Measurements from ENCODE around the gene CDH12. TPM values are rescaled to one million over a fixed set of nuclear protein-coding genes. Genes with fewer than 3 reads are reported as not detected.
"Not testable (repeated sequence)": the region's sequence is repeated elsewhere in the genome, so short reads cannot be mapped to it uniquely, and the experiment has no call there.

Gene CDH12
- total RNA-seq, 1 donor from 2014 or later: 0.42 TPM

GRCh38 chr5:22567983-22568382, 285.2 kb downstream of the CDH12 start:
- DNase-seq (ENCODE audit: low spot score): no peak

DNA sequence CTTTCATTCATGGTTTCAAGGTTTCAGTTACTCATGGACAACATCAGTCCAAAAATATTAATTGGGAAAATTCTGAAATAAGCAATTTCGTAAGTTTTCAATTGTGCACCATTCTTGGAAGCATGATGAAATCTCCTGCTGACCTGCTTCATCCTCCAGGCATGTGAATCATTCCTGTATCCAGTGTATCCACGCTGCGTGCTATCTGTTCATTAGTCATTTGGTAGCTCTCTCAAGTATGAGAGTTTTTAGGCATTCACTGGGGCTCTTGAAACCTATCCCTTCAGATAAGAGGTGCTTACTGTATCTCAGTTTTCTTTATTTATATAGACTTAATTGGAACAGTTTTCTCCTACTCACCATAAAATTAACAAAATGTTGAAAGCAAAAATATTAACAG, 293.0 kb downstream of the CDH12 start:
- no peak for DNase-seq (ENCODE audit: low spot score)

- no peak for DNase-seq (ENCODE audit: low spot score)
Observed at GRCh38 chr5:22557251-22557650, 295.9 kb downstream of the CDH12 start.

- no peak for DNase-seq (ENCODE audit: low spot score)
Observed at GRCh38 chr5:22554475-22554874, 298.7 kb downstream of the CDH12 start.

GRCh38 chr5:22549876-22550671, 303.1 kb downstream of the CDH12 start:
- DNase-seq (ENCODE audit: low spot score): no peak

GRCh38 chr5:22542340-22542739, 310.8 kb downstream of the CDH12 start:
- no peak for DNase-seq (ENCODE audit: low spot score)

DNA sequence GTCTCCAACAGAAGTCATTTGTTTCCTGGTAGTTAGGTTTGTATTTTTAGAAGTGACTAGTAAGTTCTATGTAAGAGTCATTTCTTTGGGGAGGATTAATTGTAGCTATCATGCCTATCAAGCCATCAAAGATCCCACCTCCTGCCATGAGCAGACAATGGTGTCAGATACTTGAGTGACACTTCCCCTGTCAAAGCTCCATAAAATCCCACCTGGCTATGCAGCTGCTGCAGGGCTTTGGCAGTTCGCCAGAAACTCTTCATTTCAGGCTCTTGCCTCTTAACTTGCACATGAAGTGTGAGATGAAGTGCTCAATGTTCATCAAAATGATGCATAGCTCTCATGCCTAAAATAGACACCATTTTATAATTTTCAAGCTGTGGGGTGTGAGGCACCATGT, 312.1 kb downstream of the CDH12 start:
- no peak for DNase-seq (ENCODE audit: low spot score)

GRCh38 chr5:22539762-22540161, 313.4 kb downstream of the CDH12 start:
- DNase-seq (ENCODE audit: low spot score): no peak

- no peak for DNase-seq (ENCODE audit: low spot score)
Observed at GRCh38 chr5:22531986-22532385, 321.2 kb downstream of the CDH12 start.

GRCh38 chr5:22521521-22521920, 331.6 kb downstream of the CDH12 start:
- no peak for DNase-seq (ENCODE audit: low spot score)

DNA sequence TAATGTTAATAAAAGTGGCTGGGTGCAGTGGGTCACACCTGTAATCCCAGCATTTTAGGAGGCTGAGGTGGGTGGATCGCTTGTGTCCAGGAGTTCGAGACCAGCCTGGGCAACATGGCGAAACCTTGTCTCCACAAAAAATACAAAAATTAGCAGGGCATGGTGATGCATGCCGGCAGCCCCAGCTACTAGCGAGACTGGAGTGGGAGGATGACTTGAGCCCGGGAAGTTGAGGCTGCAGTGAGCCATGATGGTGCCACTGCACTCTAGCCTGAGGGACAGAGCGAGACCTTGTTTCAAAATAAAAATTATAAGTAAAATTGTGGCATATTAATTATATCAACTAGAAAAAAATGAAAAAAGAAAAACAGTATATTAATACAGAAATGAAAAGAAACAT, 336.6 kb downstream of the CDH12 start:
- not testable (repeated sequence) for DNase-seq (ENCODE audit: low spot score)

GRCh38 chr5:22514231-22514630, 338.9 kb downstream of the CDH12 start:
- DNase-seq (ENCODE audit: low spot score): no peak

DNA sequence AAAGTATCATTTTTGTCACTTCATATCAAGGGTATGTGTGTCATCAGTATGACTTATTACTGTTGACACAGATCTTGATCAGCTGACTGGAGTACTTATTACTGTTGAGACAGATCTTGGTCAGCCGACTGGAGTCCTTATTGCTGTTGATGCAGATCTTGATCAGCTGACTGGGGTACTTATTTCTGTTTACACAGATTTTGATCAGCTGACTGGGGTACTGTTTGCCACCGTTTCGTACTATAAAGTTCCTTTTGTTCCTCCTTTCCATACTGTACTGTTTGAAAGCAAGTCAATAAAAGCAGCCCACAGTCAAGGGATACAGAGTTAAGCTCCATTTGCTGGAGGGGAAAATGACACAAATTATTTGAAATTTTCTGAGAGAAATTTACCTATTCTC, 347.3 kb downstream of the CDH12 start:
- no peak for DNase-seq (ENCODE audit: low spot score)

- DNase-seq (ENCODE audit: low spot score): no peak
Observed at GRCh38 chr5:22504411-22504810, 348.7 kb downstream of the CDH12 start.

GRCh38 chr5:22500556-22500955, 352.6 kb downstream of the CDH12 start:
- no peak for DNase-seq (ENCODE audit: low spot score)

- no peak for DNase-seq (ENCODE audit: low spot score)
Observed at GRCh38 chr5:22496666-22497065, 356.5 kb downstream of the CDH12 start.

GRCh38 chr5:22495016-22495720, 358.0 kb downstream of the CDH12 start:
- DNase-seq (ENCODE audit: low spot score): no peak

DNA sequence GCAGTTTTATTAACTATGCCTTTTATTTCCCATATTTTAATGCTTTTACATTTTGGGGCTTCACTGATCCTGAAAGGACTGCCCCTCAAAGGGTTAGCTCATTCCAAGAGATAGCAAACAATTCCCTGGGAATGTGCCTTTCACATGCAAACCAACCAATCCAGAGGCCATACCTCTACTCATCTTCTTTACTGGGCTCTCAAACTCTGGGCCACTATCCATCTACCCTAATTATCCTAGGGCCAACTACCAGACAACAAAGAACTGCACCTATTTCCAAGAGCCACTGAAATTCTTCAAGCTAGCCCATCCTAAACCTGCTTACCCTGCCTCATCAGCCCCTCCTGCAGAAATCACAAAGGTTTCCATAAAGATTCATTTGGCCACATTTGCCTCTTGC, 364.7 kb downstream of the CDH12 start:
- no peak for DNase-seq (ENCODE audit: low spot score)

DNA sequence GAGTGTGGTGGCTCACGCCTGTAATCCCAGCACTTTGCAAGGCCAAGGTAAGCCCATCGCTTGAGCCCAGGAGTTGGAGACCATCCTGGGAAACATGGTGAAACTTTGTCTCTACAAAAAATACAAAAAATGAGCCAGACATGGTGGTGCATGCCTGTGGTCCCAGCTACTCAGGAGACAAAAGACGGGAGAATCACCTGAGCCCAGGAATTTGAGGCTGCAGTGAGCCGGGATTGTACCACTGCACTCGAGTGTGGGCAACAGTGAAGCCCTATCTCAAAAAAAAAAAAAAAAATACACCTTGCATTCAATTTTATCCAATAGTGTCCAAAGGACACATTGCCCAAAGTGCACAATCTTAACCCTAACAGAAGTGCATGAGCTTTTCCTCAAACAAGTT, 372.8 kb downstream of the CDH12 start:
- no peak for DNase-seq (ENCODE audit: low spot score)

GRCh38 chr5:22473886-22474285, 379.3 kb downstream of the CDH12 start:
- DNase-seq (ENCODE audit: low spot score): no peak

GRCh38 chr5:22471154-22471553, 382.0 kb downstream of the CDH12 start:
- no peak for DNase-seq (ENCODE audit: low spot score)

GRCh38 chr5:22470408-22470807, 382.7 kb downstream of the CDH12 start:
- no peak for DNase-seq (ENCODE audit: low spot score)

DNA sequence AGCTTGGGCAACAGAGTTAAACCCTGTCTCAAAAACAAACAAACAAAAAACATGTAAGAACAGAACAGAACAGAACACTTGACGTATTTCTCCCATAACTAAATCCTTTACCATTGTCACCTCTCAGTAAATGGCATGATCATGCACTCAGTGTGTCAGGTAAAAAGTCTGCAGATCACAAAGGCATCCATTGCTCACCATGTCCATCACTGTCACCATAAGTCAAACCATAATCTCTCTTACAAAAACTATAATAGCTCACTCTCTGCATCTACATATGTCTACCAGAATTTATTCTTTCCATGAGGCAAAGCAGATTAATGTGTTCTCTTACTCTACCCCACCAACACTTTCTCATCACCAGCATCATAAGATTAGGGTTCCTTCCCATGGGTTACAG, 387.5 kb downstream of the CDH12 start:
- DNase-seq (ENCODE audit: low spot score): no peak
